CD14-positive monocyte (primary cell): ENCODE data around the gene PNRC1. TPM values are rescaled to one million over a fixed set of nuclear protein-coding genes. Genes with fewer than 3 reads are reported as not detected.

ENCODE experiments used
- DNase-seq, 3 donors: peaks; one replicate each; pipeline ENCODE4 v3.0.0-alpha.2; 2011 to 2022
- H2AFZ ChIP-seq: 2 replicates; pipeline ENCODE4 v1.6.0; 2012; ENCODE audit warnings: mild to moderate bottlenecking, low read depth, low read length, inconsistent platforms; ENCODE audit not compliant: insufficient read depth, poor library complexity, severe bottlenecking
- H3K27ac ChIP-seq, 2 donors: 1 replicate in 1 of 2; 2 replicates in 1 of 2; pipeline ENCODE4 v1.5.1; 2012 to 2013; ENCODE audit warnings: low read length in 2 of 2, control low read depth in 1 of 2, inconsistent platforms in 1 of 2, low read depth in 1 of 2, mild to moderate bottlenecking in 1 of 2
- H3K27me3 ChIP-seq, 2 donors: one replicate each; pipeline versions ENCODE4 v1.6.0 to v1.6.1; 2011 to 2013; ENCODE audit warnings: low read length in 2 of 2; ENCODE audit not compliant: control insufficient read depth in 2 of 2, insufficient read depth in 2 of 2
- H3K36me3 ChIP-seq, 2 donors: replicated peaks in 1 of 2; 1 replicate in 1 of 2; 2 replicates in 1 of 2; pipeline versions ENCODE4 v1.5.1 to v1.6.1; 2012 to 2013; ENCODE audit warnings: low read length in 2 of 2, control low read depth in 1 of 2, inconsistent platforms in 1 of 2, mild to moderate bottlenecking in 1 of 2; ENCODE audit not compliant: insufficient read depth in 2 of 2, control insufficient read depth in 1 of 2
- H3K4me1 ChIP-seq, 2 donors: 1 replicate in 1 of 2; 2 replicates in 1 of 2; pipeline versions ENCODE4 v1.5.1 to v1.6.1; 2012 to 2013; ENCODE audit warnings: low read length in 2 of 2, control low read depth in 1 of 2, inconsistent platforms in 1 of 2, mild to moderate bottlenecking in 1 of 2, moderate library complexity in 1 of 2; ENCODE audit not compliant: insufficient read depth in 2 of 2, control insufficient read depth in 1 of 2
- H3K4me2 ChIP-seq: replicated peaks from 2 replicates; pipeline ENCODE3; 2012; ENCODE audit warnings: low read length, moderate library complexity, mild to moderate bottlenecking; ENCODE audit not compliant: poor library complexity, severe bottlenecking; ENCODE audit errors: extremely low read depth
- H3K4me3 ChIP-seq, 3 experiments: fragments of 200-600 bp in 1 of 3; sonication (generic) in 1 of 3; replicated peaks in 1 of 3; 1 replicate in 2 of 3; 2 replicates in 1 of 3; pipeline ENCODE4 v1.5.1; 2011 to 2013; ENCODE audit warnings: low read length in 3 of 3, mild to moderate bottlenecking in 3 of 3, control low read depth in 2 of 3, low read depth in 2 of 3, inconsistent platforms in 1 of 3, moderate library complexity in 1 of 3
- H3K79me2 ChIP-seq: 2 replicates; pipeline ENCODE4 v1.6.0; 2012; ENCODE audit warnings: mild to moderate bottlenecking, control low read depth, inconsistent platforms, low read length, moderate library complexity; ENCODE audit not compliant: insufficient read depth
- H3K9ac ChIP-seq: 2 replicates; pipeline ENCODE4 v1.6.0; 2017; ENCODE audit warnings: low read length, mild to moderate bottlenecking; ENCODE audit not compliant: insufficient read depth, poor library complexity, severe bottlenecking
- H3K9me3 ChIP-seq, 2 donors: replicated peaks in 1 of 2; 1 replicate in 1 of 2; 2 replicates in 1 of 2; pipeline versions ENCODE4 v1.5.1 to v1.6.1; 2012 to 2013; ENCODE audit warnings: low read length in 2 of 2, control low read depth in 1 of 2; ENCODE audit not compliant: control insufficient read depth in 1 of 2, insufficient read depth in 1 of 2
- H4K20me1 ChIP-seq: 2 replicates; pipeline ENCODE4 v1.6.0; 2012; ENCODE audit warnings: mild to moderate bottlenecking, low read length, control low read depth, moderate library complexity; ENCODE audit not compliant: insufficient read depth
- H3K27ac Mint-ChIP-seq, 7 donors: one replicate each; pipeline ENCODE4 v1.8.0; 2020; ENCODE audit warnings: mild to moderate bottlenecking in 7 of 7, mixed read lengths in 7 of 7, moderate library complexity in 6 of 7, inconsistent platforms in 2 of 7
- H3K27me3 Mint-ChIP-seq, 3 donors: one replicate each; pipeline ENCODE4 v1.8.0; 2021 to 2022; ENCODE audit warnings: low read depth in 3 of 3, mild to moderate bottlenecking in 3 of 3, mixed read lengths in 3 of 3, moderate library complexity in 3 of 3, inconsistent platforms in 1 of 3
- H3K36me3 Mint-ChIP-seq, 2 donors: one replicate each; pipeline ENCODE4 v1.8.0; 2020; ENCODE audit warnings: mixed read lengths in 2 of 2, inconsistent platforms in 1 of 2, mild to moderate bottlenecking in 1 of 2
- H3K4me1 Mint-ChIP-seq: one replicate; pipeline ENCODE4 v1.8.0; 2020; ENCODE audit warnings: mild to moderate bottlenecking, mixed read lengths
- H3K4me3 Mint-ChIP-seq, 2 donors: one replicate each; pipeline ENCODE4 v1.8.0; 2020; ENCODE audit warnings: mild to moderate bottlenecking in 2 of 2, mixed read lengths in 2 of 2, moderate library complexity in 1 of 2
- H3K9me3 Mint-ChIP-seq, 7 donors: one replicate each; pipeline ENCODE4 v1.8.0; 2020 to 2022; ENCODE audit warnings: mixed read lengths in 7 of 7, mild to moderate bottlenecking in 6 of 7, moderate library complexity in 6 of 7, inconsistent platforms in 2 of 7
- CTCF ChIP-seq: fragments of 200-600 bp; IDR thresholded peaks from one replicate; pipeline ENCODE4 v1.8.0; 2022; ENCODE audit warnings: antibody characterized with exemption, mild to moderate bottlenecking
- WGBS: methylation state at CpG from one replicate; pipeline ENCODE4 v1.1.5; 2013; ENCODE audit warnings: missing lambda C conversion rate; ENCODE audit not compliant: insufficient coverage; 5-methylcytosine and 5-hydroxymethylcytosine counted together
- intact Hi-C, 2 donors: fragments of 100-400 bp; cut with micrococcal nuclease; formaldehyde crosslinking; loops; one replicate each; pipeline versions ENCODE4 v1.15.0 to v1.15.1; 2023
- polyA plus RNA-seq, 3 donors: library from polyadenylated mRNA; depleted of rRNA in 1 of 3; unstranded in 2 of 3; stranded (reverse) in 1 of 3; fragments of 300-500 nt in 2 of 3; fragments of >200 nt in 1 of 3; fragmentation: Illumina TruSeq in 2 of 3; gene quantifications; 1 replicate in 2 of 3; 2 replicates in 1 of 3; pipeline ENCODE4 v1.2.3, GENCODE V29; 2012 to 2021

Gene PNRC1
- polyA plus RNA-seq, 3 donors = 102 to 398 (median 348) TPM

- Histone ChIP-seq H3K27me3 (peaks cover 2 to 3% of the 10 kb centered on the region in 2 donors), H3K4me3 (no peak overlapping the region), H3K9ac (no peak overlapping the region), H3K9me3 (no peaks in the 10 kb centered on the region), H3K4me2 (no peak overlapping the region), H3K4me1 (peaks cover 2 to 3% of the 10 kb centered on the region in 2 donors), H3K36me3 (no peaks in the 10 kb centered on the region), H2AFZ (no peak overlapping the region), H3K79me2 (no peaks in the 10 kb centered on the region), H4K20me1 (no peaks in the 10 kb centered on the region), H3K27ac (no peak overlapping the region)
- Mint-ChIP-seq H3K27ac (no peak overlapping the region), H3K36me3 (peaks cover 0 to 1% of the 10 kb centered on the region in 2 donors), H3K4me3 (no peak overlapping the region), H3K4me1 (peaks cover 2% of the 10 kb centered on the region), H3K9me3 (no peaks in the 10 kb centered on the region), H3K27me3 (peaks cover under 1 to 6% (median 5%) of the 10 kb centered on the region in 3 donors)
- DNase-seq = no peak
- WGBS = 100% methylated on average over 4 of the region's 9 CpGs
- TF ChIP-seq CTCF = no peak
- intact Hi-C loops = no loop called here
These were observed 31.4 kb downstream of the PNRC1 start for GRCh38 chr6:89111933-89112332.

- H3K79me2 ChIP-seq = no peaks in the 10 kb centered on the region
- H3K4me1 ChIP-seq = peaks cover 8 to 12% of the 10 kb centered on the region in 2 donors
- Mint-ChIP-seq H3K9me3 (peaks cover 0 to 6% (median 3%) of the 10 kb centered on the region in 7 donors), H3K27ac (peak overlapping the region in 1 of 7 donors; percentile 81), H3K4me1 (peaks cover 8% of the 10 kb centered on the region), H3K27me3 (peaks cover 9 to 19% (median 10%) of the 10 kb centered on the region in 3 donors), H3K36me3 (no peaks in the 10 kb centered on the region), H3K4me3 (peak overlapping the region; percentile 80 to 93)
- DNase-seq = no peak
- H3K4me3 ChIP-seq = peak overlapping the region in 1 of 3 experiments; percentile 81
- no peaks in the 10 kb centered on the region for H4K20me1 ChIP-seq
- TF ChIP-seq CTCF = no peak
- intact Hi-C loops = no loop called here
- WGBS = no CpG with 5 or more reads among the region's 6 CpGs
- H3K27ac ChIP-seq = no peak overlapping the region
- no peaks in the 10 kb centered on the region for H3K9me3 ChIP-seq
- H3K27me3 ChIP-seq = peaks cover 3 to 17% of the 10 kb centered on the region in 2 donors
- no peak overlapping the region for H3K9ac ChIP-seq
- no peaks in the 10 kb centered on the region for H3K36me3 ChIP-seq
- H3K4me2 ChIP-seq = peak overlapping the region; percentile 88
- H2AFZ ChIP-seq = no peak overlapping the region
These were observed 36.2 kb downstream of the PNRC1 start for GRCh38 chr6:89116702-89117101.
